Measurements from ENCODE around the gene CIITA. TPM values are rescaled to one million over a fixed set of nuclear protein-coding genes. Genes with fewer than 3 reads are reported as not detected.

The CIITA gene
- total RNA-seq, 1 donor from 2014 or later, result 0.13 TPM

- Mint-ChIP-seq H3K4me3 (ENCODE audit: unreplicated experiment) (no peak overlapping the region), H3K4me1 (ENCODE audit: unreplicated experiment) (no peaks in the 10 kb centered on the region), H3K9me3 (ENCODE audit: unreplicated experiment) (no peaks in the 10 kb centered on the region), H3K27ac (ENCODE audit: unreplicated experiment) (no peak overlapping the region), H3K36me3 (ENCODE audit: low read depth, unreplicated experiment) (no peaks in the 10 kb centered on the region), H3K27me3 (ENCODE audit: unreplicated experiment) (peaks cover 2% of the 10 kb centered on the region)
- DNase-seq (ENCODE audit: low spot score), result no peak
- TF ChIP-seq CTCF (IDR thresholded peaks at IDR 0.05; ENCODE audit: unreplicated experiment), result no peak
These were observed 17.3 kb upstream of the CIITA start for GRCh38 chr16:10859658-10860057.

DNA sequence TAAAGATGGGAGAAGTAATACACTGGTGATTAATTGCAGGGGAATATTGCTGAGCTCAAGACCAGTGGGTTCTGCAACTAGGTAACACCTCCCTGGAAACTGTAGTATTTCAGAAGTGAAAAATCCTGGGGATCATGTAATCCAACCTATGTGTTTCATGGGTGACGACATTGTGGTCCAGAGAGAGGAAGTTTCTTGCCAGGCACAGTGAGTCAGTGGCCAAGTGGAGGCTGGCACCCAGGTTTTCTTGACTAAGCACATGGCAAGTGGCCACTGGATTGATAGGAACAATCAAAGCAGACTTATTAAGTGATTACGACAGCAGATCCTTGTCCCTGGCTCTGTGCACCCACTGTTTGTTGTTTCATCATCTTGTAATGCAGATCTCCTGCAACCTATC, 14.6 kb upstream of the CIITA start:
- Mint-ChIP-seq H3K9me3 (ENCODE audit: unreplicated experiment) (no peaks in the 10 kb centered on the region), H3K4me1 (ENCODE audit: unreplicated experiment) (no peaks in the 10 kb centered on the region), H3K27me3 (ENCODE audit: unreplicated experiment) (peaks cover 3% of the 10 kb centered on the region), H3K36me3 (ENCODE audit: low read depth, unreplicated experiment) (no peaks in the 10 kb centered on the region), H3K27ac (ENCODE audit: unreplicated experiment) (no peak overlapping the region), H3K4me3 (ENCODE audit: unreplicated experiment) (no peak overlapping the region)
- no peak for TF ChIP-seq CTCF (IDR thresholded peaks at IDR 0.05; ENCODE audit: unreplicated experiment)
- no peak for DNase-seq (ENCODE audit: low spot score)

DNA sequence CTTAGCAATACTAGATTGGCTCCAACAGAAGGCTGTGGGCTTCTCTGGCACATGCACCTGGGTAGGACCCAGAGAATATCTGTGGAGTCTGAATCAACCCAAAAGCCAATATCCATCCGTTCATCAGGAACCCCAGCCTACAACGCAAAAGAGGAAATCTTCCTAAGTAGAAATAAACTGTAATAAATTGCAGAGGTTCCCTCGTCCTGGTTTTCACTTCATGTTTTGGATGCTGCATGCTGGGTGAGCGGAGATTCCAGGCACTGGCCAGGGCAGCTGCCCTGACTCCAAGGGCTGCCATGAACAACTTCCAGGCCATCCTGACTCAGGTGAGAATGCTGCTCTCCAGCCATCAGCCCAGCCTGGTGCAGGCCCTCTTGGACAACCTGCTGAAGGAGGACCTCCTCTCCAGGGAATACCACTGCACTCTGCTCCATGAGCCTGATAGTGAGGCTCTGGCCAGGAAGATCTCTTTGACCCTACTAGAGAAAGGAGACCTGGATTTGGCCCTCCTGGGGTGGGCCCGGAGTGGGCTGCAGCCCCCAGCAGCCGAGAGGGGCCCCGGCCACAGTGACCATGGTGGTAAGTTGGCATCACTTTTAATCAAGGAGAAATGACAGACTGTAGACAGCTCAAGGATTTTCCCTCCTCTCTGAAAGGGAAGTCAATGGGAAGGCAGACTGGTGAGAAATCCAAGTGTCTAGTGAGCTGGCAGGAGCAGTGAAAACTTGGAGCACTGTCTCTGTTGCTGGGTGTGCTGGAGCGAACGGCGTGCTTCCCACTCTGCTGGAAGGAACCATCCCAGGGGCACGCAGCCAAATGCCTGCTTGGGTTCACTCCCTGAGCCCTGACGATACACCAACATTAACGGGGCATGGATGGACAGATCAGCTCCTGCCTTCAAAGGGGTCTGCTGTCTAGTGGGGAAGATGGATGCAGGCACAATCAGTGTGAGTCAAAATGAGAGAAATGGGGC, 10.7 kb upstream of the CIITA start:
- H3K36me3 Mint-ChIP-seq (ENCODE audit: low read depth, unreplicated experiment), result no peaks in the 10 kb centered on the region
- H3K4me1 Mint-ChIP-seq (ENCODE audit: unreplicated experiment), result peaks cover 11% of the 10 kb centered on the region
- no peak for DNase-seq (ENCODE audit: low spot score)
- no peak overlapping the region for H3K4me3 Mint-ChIP-seq (ENCODE audit: unreplicated experiment)
- no peak overlapping the region for H3K27ac Mint-ChIP-seq (ENCODE audit: unreplicated experiment)
- H3K9me3 Mint-ChIP-seq (ENCODE audit: unreplicated experiment), result no peaks in the 10 kb centered on the region
- peaks cover 4% of the 10 kb centered on the region for H3K27me3 Mint-ChIP-seq (ENCODE audit: unreplicated experiment)
- no peak for TF ChIP-seq CTCF (IDR thresholded peaks at IDR 0.05; ENCODE audit: unreplicated experiment)

DNA sequence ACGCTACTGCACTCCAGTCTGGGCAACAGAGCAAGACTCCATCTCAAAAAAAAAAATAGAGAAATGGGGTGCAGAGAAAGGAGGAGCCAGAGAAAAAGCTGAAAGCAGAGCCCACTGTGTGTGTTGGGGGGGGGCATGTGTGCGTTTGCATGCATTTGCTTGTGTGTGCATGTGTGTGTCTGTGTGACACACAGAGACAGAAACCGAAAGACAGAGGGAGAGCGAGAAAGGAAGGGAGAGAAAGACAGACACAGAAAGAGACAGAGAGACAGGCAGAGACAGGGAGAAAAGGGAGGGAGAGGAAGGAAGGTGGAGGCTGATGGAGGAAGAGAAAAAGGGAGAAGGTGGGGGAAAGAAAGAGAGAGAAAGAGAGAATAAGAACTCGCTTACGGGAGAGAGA, 9.8 kb upstream of the CIITA start:
- H3K27ac Mint-ChIP-seq (ENCODE audit: unreplicated experiment), result no peak overlapping the region
- TF ChIP-seq CTCF (IDR thresholded peaks at IDR 0.05; ENCODE audit: unreplicated experiment), result no peak
- DNase-seq (ENCODE audit: low spot score), result no peak
- no peaks in the 10 kb centered on the region for H3K36me3 Mint-ChIP-seq (ENCODE audit: low read depth, unreplicated experiment)
- H3K4me1 Mint-ChIP-seq (ENCODE audit: unreplicated experiment), result peaks cover 11% of the 10 kb centered on the region
- H3K9me3 Mint-ChIP-seq (ENCODE audit: unreplicated experiment), result no peaks in the 10 kb centered on the region
- H3K27me3 Mint-ChIP-seq (ENCODE audit: unreplicated experiment), result peaks cover 4% of the 10 kb centered on the region
- H3K4me3 Mint-ChIP-seq (ENCODE audit: unreplicated experiment), result no peak overlapping the region

GRCh38 chr16:10868104-10868595, 8.9 kb upstream of the CIITA start:
- H3K4me3 Mint-ChIP-seq (ENCODE audit: unreplicated experiment), result no peak overlapping the region
- no peak for DNase-seq (ENCODE audit: low spot score)
- H3K36me3 Mint-ChIP-seq (ENCODE audit: low read depth, unreplicated experiment), result no peaks in the 10 kb centered on the region
- H3K9me3 Mint-ChIP-seq (ENCODE audit: unreplicated experiment), result no peaks in the 10 kb centered on the region
- TF ChIP-seq CTCF (IDR thresholded peaks at IDR 0.05; ENCODE audit: unreplicated experiment), result no peak
- peaks cover 11% of the 10 kb centered on the region for H3K4me1 Mint-ChIP-seq (ENCODE audit: unreplicated experiment)
- no peak overlapping the region for H3K27ac Mint-ChIP-seq (ENCODE audit: unreplicated experiment)
- peaks cover 4% of the 10 kb centered on the region for H3K27me3 Mint-ChIP-seq (ENCODE audit: unreplicated experiment)

Measured in endothelial cell (in vitro differentiated cells).